Measurements from ENCODE around the gene ACRV1. TPM values are rescaled to one million over a fixed set of nuclear protein-coding genes. Genes with fewer than 3 reads are reported as not detected.

ACRV1 gene
- polyA plus RNA-seq, 4 donors: 0.68 to 1.6 (median 1.00) TPM

DNA sequence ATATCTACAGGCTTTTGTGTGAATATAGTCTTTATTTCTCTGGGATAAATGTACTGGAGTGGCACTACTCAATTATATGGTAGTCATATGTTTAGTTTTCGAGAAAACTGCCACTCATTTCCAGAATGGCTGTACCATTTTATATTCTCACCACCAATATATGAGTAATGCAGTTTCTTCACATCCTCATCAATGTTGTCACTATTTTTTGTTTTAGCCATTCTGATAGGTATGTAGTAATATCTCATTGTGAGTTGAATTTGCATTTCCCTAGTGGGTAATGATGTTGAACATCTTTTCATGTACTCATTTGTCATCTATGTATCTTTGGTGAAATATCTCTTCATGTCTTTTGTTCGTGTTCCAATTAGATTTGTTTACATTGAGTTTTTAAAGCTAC, 18.0 kb downstream of the ACRV1 start:
- no peak for DNase-seq (ENCODE audit: low read depth in 4 of 4, low spot score in 3 of 4)

DNA sequence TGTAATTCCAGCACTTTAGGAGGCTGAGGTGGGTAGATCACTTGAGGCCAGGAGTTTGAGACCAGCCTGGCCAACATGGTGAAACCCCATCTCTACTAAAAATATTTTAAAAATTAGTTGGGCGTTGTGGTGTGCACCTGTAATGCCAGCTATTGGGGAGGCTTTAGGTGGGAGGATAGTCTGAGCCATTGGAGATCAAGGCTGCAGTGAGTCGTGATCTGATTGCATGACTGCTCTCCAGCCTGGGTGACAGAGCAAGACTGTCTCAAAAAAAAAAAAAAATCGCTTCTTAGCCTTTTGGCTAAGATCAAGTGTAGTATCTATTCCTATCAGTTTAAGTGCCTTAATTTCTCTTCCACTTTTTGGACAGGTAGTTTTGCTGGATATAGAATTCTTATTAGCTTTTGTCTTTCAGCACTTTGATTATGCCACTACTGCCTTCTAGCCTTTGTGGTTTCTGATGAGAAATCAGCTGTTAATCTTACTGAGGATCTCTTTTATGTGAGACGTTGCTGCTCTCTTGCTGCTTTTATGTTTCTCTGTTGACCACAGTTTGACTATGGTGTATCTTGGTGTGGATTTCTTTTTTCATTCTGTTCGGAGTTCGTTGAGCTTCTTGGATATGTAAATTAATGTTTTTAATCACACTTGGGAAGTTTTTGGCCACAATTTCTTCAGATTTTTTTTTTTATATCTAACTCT, 31.0 kb downstream of the ACRV1 start:
- DNase-seq (ENCODE audit: low read depth in 4 of 4, low spot score in 3 of 4): no peak

DNA sequence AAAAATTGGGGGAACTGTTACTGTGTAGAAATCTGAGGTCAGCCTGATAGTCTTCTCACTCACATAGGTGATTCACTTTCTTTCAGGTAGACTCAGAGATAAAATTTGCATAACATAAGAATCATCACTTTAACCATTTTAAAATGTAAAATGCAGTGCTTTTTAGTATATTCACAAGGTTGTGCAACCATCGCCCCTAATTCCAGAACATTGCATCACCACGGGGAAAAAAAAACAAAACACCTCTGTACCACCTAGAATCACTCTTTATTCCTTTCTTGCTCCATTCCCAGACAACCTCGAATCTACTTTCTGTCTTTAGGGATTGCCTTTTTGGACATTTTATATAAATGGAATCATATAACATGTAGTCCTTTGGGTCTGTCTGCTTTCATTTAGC, 34.8 kb downstream of the ACRV1 start:
- no peak for DNase-seq (ENCODE audit: low read depth in 4 of 4, low spot score in 3 of 4)

DNA sequence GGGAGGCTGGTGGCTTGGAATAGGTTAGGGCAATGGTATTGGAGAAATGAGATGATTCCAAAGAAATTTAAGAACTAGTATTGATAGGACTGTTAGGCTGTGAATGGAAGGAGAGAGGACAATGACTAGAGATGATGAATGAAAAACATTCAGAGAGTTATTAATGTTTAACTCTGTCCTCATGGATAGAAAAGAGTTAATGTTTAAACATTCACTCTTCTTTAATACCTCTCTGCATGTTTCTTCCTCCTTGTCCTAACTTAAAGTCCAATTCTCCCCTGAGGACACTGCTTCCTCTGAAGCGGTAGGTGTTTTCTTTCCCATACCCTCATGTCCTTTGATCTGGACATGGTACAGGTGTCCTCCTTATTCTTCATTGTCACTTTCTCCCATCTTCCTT, 42.3 kb downstream of the ACRV1 start:
- DNase-seq (ENCODE audit: low read depth in 4 of 4, low spot score in 3 of 4): no peak

DNA sequence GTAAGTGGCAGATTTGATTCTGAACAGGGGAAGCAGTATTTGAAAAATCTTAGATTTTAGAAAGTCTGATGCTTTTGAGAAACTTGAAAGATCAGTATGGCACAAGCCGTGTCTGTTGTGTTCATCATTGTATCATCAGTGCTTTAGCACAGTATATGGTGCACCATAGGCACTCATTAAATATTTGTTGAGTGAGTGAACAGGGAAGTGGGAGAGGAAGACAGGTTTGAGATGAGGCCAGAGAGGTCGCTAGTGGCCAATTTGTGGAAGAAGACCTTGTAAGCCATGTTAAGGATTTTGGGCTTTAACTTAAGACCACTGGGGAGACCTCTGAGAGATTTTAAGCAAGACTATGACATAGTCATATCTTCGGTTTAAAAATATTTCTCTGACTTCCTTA, 42.8 kb downstream of the ACRV1 start:
- no peak for DNase-seq (ENCODE audit: low read depth in 4 of 4, low spot score in 3 of 4)

DNA sequence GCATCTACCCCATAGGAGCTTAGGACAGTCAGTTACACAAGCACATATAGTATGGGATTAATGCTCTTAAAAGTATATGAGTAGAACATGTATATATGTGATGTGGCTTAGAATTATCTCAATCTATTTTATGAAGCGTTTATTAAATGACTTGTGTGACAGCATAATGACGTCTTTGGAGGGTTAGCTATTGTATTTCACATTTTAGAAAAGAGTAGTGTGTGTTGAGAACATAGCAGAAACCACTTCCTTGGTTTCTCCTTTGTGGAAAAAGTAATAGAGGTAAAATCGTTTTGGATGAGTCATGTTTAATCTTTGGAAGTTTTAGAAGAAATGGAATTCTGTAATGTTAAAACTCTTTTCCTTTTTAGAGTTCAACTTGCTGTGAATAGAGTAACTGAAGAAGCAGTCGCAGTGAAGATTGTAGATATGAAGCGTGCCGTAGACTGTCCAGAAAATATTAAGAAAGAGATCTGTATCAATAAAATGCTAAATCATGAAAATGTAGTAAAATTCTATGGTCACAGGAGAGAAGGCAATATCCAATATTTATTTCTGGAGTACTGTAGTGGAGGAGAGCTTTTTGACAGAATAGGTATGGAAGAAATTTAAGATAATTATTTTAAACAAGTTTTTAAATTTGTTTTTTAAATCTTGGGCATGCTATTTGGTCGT, 53.3 kb downstream of the ACRV1 start:
- no peak for DNase-seq (ENCODE audit: low read depth in 4 of 4, low spot score in 3 of 4)

DNA sequence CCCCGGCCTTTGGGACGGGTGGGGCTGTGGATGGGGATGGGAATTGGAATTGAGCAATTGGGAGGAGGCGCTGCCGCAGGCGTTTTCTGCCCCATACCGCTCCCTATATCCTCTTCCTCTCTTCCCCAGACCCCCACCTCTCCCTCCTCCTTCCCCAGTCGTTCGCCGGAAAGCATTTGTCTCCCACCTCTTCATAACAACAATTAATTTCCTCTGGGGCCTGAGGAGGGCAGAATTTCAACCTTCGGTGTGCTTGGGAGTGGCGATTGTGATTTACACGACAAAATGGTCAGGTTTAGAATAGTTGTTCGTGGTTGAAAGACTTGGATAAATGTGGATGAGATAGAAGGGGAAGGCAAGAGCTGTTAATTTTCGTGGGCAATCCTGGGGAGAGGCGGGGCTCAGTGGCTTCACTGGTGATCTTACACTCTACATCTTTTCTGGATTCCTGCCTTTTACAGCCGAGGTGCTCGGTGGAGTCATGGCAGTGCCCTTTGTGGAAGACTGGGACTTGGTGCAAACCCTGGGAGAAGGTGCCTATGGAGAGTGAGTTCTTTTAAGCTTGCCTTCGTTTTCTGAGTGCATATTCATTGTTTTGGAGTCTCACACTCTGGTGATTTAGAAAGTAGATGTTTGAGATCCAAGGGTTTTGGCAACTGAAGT, 54.2 kb downstream of the ACRV1 start:
- DNase-seq (ENCODE audit: low read depth in 4 of 4, low spot score in 3 of 4): peak; percentile 27 to 41 (median 30)

DNA sequence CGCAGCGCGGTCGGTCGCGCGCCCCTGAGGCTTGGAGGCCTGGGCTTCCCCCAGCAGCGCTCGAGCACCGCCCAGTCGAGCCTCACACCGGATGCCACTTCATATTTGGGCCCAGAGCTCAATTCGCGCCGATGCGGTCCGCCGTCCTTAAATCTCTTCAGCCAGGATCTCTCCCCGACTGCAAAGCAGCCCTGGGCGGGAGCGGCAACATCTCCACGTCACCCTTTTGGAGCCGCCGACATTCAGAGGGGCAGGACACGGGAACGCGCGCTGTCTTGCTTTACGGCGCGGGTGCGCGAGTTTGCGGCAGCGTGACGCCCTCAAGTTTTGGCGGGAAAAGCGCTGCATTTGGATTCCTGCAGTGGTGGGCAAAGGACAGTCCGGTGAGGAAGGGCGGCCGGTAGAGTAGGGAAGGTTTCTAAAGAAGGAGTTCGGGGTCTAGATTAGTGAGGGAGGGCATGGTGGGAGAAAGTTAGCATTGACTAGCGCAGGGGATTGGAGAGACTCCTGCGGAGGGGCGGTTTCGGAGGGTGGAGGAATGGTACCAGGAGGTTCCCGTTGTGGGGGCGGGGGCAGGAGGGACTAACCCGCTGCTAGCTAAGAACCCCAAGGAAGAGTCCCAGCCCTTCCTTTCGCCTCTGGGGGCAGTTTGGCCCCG, 54.9 kb downstream of the ACRV1 start:
- peak; percentile 84 to 91 (median 88) for DNase-seq (ENCODE audit: low read depth in 4 of 4, low spot score in 3 of 4)

DNA sequence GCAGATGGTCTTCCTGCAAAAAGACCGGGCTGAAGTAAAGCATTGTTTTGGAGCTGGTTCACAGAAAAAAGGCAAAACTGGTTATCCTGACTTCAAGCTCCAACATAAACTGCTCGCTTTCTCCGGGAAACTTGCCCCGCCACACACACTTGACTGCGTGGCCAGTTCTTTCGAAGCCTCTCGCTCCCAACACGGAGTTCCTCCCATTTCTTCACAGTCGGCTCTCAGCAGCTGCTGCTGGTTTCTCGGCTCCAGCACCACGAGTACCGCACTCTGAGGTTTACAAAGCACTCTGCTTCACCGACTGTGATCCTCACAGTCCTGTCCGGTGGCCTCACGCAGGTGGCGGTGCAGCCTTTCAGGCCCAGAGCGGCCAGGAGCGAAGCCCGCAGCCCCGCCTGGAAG, 55.4 kb downstream of the ACRV1 start:
- no peak for DNase-seq (ENCODE audit: low read depth in 4 of 4, low spot score in 3 of 4)

DNA sequence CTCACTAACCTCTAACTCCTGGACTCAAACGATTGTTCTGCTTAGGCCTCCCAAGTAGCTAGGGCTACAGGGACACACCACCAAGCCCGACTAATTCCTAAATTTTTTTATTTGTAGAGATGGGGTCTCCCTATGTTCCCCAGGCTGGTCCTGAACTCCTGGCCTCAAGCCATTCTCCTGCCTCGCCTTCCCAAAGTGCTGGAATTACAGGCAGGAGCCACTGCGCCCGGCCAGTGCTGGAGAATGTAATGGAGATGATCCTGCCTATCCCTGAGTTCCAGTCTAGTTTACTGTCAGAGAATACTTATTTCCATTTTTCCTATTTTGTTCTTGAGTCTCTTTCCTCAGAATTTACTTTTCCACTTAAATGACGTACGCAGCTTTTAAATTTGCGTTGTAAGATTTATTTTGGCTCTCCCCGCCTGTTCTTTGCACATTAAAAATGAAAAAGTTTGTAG, 55.9 kb downstream of the ACRV1 start, which contains the start of gene CHEK1:
TSS of gene CHEK1 (plus strand) at position 408 of the 458 bp plus-strand sequence. CDS start 1,606 bp downstream, outside the sequence.
- DNase-seq (ENCODE audit: low read depth in 4 of 4, low spot score in 3 of 4): no peak

DNA sequence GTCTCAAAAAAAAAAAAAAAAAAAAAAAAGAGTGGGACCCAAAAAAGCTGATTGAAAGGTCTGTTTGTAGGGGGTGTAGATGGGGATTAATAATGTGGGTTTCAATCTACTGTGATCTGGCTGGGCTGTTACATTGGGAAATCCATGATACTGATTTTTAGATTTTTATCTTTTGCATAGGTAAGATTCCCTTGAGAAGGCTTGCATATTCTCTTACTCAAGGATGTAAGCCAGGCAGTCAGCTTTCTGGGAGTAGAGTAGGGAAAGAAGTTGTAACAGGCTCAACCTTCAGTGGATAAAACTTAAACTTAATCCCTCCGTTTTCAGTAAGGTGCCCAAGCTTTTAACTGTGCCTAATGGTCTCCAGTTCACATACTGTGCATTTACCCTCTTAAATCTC, 57.6 kb downstream of the ACRV1 start:
- DNase-seq (ENCODE audit: low read depth in 4 of 4, low spot score in 3 of 4): no peak

DNA sequence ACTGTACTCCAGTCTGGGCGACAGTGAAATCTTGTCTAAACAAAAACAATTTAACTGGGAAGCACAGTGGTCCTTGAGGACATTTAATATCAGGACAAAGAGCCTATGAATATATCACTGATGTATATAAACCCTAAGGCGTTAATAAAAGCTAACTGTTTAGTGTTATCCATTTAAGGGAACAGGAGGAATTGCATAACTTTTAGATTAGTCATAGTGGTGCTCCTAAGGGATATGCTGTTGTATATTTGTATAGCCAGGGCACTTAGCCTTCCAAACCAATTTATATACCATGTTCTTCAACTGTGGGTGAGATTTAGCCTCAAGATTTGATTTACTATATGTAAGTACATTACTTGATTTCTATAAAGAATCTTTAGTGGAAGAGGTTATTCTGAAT, 58.7 kb downstream of the ACRV1 start:
- no peak for DNase-seq (ENCODE audit: low read depth in 4 of 4, low spot score in 3 of 4)

Other genes starting within 250 kb of the ACRV1 start
- 10 to 100 TPM in 3 of 4 donors, 1 to 10 TPM in 1; 8.8 to 33.3 (median 11.4) TPM for gene FEZ1, start 184.6 kb downstream of the ACRV1 start, polyA plus RNA-seq (ENCODE audit: insufficient read length in 4 of 4)
- gene EI24, start 111.4 kb downstream of the ACRV1 start, polyA plus RNA-seq (ENCODE audit: insufficient read length in 4 of 4): 100 to 1,000 TPM in 3 of 4 donors, 10 to 100 TPM in 1; 90.9 to 126 (median 115) TPM
- gene STT3A, start 88.0 kb downstream of the ACRV1 start, polyA plus RNA-seq (ENCODE audit: insufficient read length in 4 of 4): 100 to 1,000 TPM; 186 to 226 (median 206) TPM
- 10 to 100 TPM; 15.7 to 32.9 (median 29.9) TPM for gene CHEK1, start 55.7 kb downstream of the ACRV1 start, polyA plus RNA-seq (ENCODE audit: insufficient read length in 4 of 4)
- not detected for gene PATE1, start 65.4 kb upstream of the ACRV1 start, polyA plus RNA-seq (ENCODE audit: insufficient read length in 4 of 4)
- gene PATE2, start 98.0 kb upstream of the ACRV1 start, polyA plus RNA-seq (ENCODE audit: insufficient read length in 4 of 4): under 1 TPM in 1 of 4 donors, not detected in 3; 0.09 TPM
- gene PATE3, start 107.3 kb upstream of the ACRV1 start, polyA plus RNA-seq (ENCODE audit: insufficient read length in 4 of 4): not detected
- under 1 TPM in 2 of 4 donors, not detected in 2; 0.15 to 0.19 TPM for gene PATE4, start 152.5 kb upstream of the ACRV1 start, polyA plus RNA-seq (ENCODE audit: insufficient read length in 4 of 4)
- 10 to 100 TPM; 10.2 to 14.4 (median 13.3) TPM for gene HYLS1, start 206.8 kb upstream of the ACRV1 start, polyA plus RNA-seq (ENCODE audit: insufficient read length in 4 of 4)
- 10 to 100 TPM; 13.1 to 21.7 (median 17.3) TPM for gene PUS3, start 222.4 kb upstream of the ACRV1 start, polyA plus RNA-seq (ENCODE audit: insufficient read length in 4 of 4)
- 1 to 10 TPM; 3.9 to 6.1 (median 5.0) TPM for gene DDX25, start 223.7 kb upstream of the ACRV1 start, polyA plus RNA-seq (ENCODE audit: insufficient read length in 4 of 4)

Measured in left renal pelvis (tissue), 4 donors.